Right hindlimb (tissue), 1 donor: ENCODE measurements around the gene CLEC9A.
"Not testable (repeated sequence)": the region's sequence is repeated elsewhere in the genome, so short reads cannot be mapped to it uniquely, and the experiment has no call there.

Experiments
- DNase-seq: peaks from one replicate; pipeline ENCODE4 v3.0.0-alpha.2; 2018

Gene CLEC9A

DNA sequence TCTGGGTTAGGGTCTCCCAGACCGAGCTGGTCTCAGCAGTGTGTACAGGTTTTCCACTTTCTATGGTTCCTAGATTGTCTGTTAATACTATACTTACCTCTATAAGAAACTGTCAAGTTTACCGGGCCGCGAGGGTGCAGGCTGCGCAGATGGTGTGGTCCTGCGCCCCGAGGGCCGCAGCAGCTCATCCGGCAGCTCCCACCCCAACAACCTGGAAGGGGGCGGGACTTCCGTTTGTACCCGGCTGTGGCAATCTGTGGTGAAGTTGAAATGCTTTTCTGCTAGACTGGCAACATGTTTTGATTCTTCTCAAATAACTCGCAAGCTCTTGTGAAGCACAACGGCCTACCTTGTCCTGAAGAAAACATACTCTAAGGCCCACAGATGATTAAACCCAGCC is at the start of gene CLEC9A:
TSS of gene CLEC9A (plus strand) at position 237 of the 400 bp plus-strand sequence. CDS start 22,006 bp downstream, outside the sequence.
- DNase-seq: no peak

DNA sequence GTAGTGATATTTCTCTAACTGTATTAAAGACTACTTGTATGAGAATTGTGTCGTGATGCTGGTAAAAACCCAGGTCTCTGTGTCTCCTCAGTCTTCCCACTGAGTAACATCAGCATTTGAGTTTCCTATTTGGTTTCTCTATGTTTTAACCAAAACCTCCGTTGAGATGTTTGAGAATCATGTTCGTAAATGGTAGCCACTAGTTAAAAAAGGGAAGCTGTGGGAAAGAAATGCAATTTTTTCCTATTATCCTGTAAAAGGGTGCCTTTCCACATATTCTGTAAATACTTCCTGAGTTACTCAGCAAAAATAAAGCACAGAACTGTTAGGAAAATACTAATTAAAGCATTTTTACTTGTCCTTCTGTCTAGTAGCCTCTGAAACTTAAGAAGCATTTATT is 38.6 kb upstream of the CLEC9A start:
- no peak for DNase-seq

DNA sequence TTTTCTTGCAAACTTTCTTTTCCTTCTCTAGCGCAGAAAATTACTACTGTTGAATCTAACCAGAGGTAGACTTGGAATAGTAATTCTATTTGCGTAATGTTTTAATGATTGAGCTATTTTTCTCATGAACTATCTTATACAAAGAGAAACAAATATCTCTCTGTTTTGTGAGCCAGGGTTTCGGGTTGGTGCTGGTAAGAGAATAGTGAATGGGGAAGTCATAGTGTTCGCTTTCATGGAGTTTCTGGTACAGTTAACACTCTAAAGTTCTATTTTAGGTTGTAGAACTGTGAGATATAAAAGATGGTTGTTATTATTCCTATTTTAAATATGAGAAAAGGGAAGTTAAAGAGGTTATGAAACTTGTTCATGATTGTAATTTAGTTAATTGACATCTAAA is 38.2 kb upstream of the CLEC9A start:
- no peak for DNase-seq

DNA sequence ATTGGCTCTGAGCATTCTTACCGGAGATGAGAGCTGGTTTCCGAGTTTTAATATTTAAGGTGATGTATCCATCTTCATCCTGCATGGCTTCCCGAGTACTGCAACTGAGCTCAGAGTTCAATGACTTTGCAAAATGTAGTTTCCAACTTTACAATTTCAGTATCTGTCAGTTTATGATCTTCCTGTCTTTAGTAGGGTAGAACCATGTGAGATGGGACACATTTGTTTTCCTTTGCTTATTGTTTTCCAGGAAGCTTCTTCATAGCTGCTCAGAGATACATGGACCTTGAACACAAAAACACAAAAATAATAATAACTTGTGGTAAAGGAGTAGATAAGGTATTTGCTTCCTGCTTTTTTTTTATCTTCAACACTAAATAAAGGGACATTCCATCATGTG is 31.5 kb upstream of the CLEC9A start, which contains the start of gene CLEC1B:
TSS of gene CLEC1B (minus strand) at position 106 of the 400 bp plus-strand sequence. CDS start at position 85, 21 bp downstream.
- no peak for DNase-seq

DNA sequence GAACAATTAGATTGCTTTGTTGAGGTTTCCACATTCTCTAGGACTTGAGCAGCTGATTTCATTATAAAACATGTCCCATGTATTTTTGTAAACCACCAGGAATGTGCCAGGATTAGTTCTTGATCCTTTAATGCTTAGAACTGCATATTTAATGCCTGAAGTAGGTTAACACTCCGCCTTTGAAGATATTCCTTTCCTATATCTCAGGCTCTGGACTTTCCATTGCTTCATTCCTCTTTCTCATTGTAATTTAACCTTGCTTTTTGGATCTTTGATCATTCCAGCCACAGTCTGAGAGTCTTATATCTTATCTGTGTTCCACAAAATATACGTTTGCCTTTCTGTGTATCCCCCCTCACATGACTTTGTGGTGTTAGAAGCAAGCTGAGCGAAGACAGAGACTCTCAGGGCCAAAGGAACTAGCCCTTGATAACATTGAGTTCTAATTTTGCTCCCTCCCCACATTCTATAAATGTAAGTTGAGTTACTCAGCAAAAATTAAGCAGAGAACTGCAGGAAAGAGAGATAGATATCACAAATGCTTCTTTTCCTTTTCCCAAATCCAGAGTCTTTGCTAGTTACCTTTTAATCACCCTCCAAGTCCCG is 29.2 kb upstream of the CLEC9A start:
- DNase-seq: no peak

DNA sequence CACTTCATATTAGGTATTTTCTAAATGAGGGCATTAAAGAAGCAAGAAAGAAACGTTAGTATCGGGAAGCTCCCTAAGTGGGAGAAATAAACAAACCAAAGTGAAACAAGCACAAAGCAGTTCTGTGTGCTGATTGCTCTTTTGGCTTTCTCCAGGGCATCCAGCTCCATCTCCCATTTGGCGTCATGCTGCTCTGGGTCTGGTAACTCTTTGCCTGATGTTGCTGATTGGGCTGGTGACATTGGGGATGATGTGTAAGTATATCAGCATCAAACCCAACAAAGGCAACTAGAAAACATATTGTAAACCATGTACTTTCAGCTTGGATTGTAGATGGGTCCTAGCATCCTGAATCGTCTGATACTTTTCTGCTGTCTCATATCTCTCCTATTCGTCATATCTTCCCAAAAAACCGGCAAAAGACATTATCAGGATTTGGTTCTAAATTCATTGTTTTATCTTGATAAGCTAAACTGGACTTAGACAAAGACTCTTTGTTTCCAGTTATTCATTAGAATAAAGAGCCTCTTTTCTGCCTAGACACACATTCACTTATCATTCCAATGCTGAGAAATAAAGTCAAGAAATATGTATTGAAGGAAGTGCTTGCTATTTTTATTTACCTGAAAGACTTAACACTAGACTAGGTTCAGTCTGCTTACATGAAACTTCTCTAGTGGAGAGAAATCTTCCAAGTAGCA is 17.7 kb upstream of the CLEC9A start:
- DNase-seq: no peak

DNA sequence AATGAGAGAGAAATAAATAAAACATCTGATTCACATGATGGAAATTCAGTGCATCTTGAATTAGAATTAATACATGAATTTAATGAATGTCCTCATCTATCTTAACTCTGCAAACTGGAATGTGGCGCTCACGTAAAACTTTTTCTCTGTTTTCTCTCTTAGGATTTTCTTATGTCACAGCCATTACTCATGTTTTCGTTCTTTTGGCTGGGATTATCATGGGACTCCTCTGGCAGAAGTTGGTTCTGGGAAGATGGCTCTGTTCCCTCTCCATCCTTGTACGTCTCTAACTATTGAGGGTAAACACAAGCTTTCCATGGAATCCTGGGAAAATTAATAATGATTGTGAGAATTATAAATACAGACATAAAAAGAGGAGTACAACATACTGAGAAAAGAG is 15.0 kb upstream of the CLEC9A start:
- no peak for DNase-seq

DNA sequence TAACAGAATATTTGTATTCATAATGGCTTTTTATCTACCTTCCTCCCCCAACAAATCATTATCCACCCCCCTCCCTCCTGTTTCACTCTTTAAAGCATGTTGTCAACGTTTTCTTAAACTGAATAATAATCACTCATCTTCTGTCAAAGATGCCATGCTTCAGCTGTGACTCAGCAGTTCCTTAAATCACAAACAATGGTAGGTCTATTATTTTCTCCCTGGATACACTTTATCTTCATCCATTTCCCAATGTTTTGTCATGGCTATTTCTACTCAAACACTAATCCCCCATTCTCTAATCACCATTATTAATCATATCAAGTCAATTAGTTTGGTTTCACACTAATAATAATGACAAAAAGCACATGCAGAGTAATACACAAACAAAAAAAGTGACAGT is 13.6 kb upstream of the CLEC9A start:
- no peak for DNase-seq

DNA sequence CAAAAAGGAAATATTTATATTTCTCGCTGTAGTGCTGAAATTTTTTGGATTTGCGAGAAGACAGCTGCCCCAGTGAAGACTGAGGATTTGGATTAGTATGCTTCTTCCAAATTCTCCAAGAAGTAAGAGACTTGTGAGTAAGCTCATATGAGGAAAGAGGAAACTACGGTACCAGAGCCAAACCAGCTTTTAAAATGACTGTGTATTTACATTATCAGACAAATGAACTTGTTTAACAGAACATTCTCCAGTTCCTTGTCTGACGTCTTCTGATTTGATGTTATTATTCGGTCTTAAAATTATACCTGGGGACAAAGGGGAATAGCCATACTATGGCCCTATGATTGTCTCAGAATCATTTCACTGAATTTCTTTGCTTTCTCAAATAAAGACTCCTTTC is 12.1 kb upstream of the CLEC9A start:
- no peak for DNase-seq

DNA sequence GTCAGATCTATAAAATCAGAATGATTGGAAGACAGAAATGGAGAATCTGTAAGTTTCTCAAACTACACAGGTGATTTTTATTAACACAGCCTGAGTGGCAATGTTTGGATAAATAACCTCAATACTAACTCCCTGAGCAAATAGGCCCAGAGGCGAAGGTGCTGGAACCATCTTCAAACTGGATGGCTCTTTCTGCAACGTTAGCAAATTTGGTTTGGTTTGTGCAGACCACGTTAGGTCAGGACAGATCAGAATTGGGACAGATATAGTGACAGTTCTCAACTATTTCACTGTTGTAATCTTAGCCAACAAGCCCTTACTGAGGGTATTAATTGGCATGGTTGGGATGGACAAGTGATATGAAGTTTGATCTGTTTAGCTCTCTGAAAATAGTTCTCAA is 9.1 kb upstream of the CLEC9A start:
- DNase-seq: no peak

DNA sequence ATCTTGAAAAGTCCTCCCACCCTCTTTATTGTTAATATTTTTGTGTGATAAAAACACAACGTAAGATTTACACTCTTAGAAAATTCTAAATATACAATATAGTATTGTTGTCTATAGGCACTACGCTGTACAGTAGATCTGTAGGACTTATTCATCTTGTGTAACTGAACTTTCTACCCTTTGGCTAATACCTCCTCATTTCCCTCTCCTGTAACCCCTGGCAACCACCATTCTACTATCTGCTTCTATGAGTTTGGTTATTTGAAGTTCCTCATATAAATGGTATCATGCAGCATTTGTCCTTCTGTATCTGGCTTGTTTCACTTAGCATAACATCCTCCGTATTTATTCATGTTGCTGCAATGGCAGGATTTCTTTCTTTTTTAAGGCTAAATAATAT is 5.2 kb upstream of the CLEC9A start:
- no peak for DNase-seq

DNA sequence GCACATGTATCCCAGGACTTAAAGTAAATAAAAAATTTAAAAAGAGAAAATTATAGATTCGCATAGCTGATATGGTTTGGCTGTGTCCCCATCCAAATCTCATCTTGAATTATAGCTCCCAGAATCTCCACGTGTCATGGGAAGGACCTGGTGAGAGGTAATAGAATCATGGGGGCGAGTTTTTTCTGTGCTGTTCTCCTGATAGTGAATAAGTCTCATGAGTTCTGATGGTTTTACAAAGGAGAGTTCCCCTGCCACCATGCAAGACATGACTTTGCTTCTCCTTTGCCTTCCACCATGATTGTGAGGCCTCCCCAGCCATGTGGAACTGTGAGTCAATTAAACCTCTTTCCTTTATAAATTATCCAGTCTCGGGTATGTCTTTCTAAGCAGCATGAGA is 3.8 kb upstream of the CLEC9A start:
- DNase-seq: not testable (repeated sequence)

DNA sequence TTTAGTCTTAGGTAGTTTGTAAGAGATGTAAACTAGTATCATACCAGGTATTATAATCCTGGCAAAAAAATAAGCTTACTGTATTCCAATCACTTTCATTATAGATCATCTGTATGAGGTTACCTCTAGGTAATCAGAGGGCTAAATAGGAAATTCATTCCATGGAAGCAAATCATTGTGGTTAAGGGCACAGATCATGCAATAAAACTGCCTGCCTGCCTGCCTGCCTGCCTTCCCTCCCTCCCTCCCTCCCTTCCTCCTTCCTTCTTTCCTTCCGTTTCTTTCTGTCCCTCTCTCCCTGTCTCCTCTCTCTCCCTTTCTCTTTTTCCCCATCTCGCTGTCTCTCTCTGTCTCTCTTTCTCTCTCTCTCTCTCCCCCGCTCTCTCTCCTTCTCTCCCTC is 3.2 kb upstream of the CLEC9A start:
- DNase-seq: no peak

DNA sequence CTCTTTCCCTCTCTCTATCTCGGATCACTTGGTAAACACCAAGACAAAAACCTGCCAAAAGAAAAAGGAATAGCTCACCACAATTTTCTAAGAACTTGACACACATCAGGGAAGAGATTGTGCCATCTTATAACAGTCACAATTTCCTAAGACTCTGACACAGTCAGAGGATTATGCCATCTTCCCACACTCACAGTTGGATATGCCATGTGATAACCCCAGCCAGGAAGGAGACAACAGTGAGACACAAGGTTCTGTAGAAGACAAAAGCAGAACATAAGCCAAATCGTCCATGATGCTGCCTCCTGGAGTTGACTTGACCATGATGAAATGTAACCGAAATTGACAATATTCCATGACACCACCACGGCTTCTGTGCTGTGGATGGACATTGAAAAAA is 2.8 kb upstream of the CLEC9A start:
- no peak for DNase-seq

DNA sequence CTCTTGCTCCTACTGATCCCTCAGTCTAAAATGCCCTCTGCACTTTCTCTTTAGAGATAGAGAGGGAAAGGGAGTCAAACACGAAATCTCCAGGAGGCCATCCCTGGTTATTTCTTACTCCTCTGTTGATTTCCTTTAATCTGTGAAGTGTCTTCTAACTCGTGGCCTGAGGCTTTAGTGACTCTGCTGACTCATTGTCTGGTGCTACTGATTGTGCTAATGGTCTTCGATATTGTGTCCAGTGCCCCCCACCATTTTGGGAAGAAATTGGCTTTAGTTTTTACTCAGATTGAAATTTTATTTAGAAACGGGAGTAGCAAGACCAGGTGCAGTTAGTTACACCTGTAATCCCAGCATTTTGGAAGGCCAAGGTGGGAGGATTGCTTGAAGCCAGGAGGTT is 839 bp downstream of the CLEC9A start:
- DNase-seq: no peak

DNA sequence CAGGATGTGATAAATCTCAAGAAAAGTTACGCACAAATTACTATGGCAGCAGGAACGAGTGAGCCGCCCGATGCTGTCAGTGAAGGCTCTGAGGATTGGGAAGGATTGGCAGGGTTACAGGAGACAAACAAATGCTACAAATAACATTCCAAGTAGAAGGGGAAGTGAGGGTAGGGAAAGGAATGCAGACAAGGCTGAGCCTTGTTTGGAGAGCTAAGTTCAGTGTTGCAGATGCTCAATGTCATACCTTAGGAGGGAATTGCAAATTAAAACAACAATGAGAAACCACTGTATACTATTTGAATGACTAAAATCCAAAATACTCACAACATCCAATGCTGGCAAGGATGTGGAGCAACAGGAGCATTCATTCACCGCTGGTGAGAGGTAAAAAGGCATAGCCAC is 1.3 kb downstream of the CLEC9A start:
- DNase-seq: no peak

DNA sequence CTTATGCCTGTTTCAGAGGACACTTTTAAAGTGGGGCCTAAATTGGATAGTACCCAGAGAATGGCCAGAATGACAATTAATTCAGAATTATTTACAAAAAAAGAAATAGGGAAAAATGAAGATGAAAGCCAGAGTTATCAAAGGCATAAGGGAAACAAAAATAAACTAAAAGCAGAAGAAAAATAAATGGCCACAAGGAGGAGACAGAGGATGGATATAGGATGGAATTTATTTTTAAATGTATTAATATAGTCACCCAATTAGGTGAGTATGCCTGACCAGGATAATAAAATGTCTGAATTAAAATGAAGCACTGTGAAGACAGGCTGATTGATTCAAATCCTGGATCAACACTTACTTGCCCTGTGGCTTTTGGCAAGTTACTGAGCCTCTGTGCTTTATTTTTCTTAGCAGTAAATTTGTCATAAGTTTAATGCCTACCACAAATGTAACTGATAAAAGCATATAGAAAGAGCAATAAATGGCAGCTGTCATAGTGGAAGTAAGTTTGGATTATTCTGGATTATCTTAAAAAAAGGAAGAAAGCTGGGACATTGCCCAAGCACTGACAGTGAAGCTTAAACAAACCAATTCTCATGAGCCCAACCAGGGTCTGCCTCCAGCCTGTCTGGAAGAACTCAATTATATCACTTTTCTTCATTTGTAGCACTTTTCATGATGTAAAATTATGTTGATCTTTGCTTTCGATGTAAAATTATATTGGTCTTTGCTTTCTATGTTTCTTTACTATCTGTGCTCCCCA is 3.5 kb downstream of the CLEC9A start:
- DNase-seq: no peak

DNA sequence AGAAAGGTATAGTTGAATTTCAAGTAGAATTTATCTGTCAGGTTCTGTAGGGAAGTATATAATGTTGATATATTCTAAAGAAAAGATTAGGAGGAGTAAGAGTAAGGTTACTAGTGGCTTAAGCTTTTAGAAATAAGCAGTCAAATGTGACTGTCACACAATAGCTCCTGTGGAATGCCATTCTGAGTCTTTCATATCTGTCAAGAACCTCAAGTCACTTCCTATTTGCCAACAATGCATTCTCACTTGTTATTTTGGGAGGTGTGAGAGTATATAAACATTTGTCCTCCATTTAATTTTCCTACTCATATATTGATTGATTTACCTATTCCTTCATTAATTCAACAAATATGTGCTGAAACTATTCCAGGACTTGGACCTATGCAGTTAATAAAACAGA is 11.7 kb downstream of the CLEC9A start:
- no peak for DNase-seq

DNA sequence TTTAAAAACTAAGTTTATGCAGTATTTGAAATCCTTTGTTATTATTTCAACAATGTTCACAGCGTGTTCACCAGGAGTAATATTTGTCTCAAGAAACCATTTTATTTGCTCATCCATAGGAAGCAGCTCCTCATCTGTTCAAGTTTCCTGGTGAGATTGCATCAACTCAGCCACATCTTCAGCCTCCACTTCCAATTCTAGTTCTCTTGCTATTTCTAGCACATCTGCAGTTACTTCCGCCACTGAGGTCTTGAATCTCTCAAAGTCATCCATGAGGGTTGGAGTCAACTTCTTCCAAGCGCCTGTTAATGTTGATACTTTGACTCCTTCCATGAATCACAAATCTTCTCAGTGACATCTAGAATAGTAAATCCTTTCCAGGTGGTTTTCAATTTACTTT is 18.0 kb downstream of the CLEC9A start:
- no peak for DNase-seq

DNA sequence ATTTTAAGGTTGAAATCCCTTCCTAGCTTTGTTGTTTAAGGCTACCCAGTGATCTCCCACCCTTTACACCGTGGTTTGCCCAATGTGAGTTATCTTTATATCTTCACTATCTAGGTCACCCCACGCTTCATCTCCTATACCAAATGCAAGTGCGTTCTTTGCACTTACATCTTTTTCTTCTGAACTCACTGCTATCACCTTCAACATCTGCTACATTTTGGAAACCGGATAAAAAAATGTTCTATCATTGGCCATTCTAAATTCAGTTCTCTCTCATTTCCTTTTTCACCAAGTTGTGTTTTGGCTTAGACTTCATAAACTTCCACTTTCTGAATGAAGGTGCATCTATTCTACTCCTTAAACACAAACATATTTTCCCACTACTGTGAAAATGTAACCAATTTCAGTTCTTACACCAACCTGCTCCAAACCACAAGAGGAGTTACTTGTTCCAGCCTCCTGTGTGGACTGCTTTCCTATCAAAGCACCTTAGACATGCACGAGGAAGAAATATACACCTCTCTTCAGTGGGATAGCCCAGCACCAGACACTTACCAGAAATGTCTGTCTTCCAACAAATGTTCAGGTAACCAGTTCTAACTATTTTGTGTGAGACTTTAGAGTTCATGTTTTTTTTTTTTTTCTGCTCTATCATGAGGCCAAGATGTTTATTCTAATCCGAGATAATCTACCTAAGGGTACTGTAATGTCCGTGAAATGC is 21.9 kb downstream of the CLEC9A start:
- DNase-seq: no peak

DNA sequence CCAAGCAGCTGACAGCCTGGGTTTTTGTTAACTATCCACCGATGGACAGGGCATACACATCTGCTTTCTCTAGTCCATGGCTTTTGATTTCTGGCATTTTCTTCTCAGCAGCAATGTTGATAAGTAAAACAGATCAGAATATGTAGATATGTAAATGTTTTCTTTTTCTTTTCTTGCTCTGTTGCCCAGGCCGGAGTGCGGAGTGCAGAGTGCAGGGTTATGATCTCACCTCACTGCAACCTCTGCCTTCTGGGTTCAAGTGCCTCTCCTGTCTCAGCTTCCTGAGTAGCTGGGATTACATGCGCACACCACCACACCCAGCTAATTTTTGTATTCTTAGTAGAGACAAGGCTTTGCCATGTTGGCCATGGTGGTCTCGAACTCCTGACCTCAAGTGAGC is 27.9 kb downstream of the CLEC9A start:
- DNase-seq: no peak

DNA sequence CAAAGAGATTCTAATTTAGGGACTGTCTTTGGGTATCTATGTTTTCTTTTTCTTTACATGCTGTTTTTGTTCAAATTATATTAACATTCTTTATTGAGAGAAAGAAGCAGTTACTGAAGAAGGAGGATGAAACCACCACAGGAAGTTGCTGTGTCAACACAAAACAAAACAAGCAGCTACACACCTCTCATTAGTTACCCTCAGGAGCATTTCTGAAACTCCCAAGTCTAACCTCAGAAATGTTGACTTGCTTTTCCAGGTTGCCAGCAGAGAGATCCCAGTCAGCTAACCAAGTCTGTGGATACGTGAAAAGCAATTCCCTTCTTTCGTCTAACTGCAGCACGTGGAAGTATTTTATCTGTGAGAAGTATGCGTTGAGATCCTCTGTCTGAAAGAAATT is 34.8 kb downstream of the CLEC9A start:
- DNase-seq: no peak

DNA sequence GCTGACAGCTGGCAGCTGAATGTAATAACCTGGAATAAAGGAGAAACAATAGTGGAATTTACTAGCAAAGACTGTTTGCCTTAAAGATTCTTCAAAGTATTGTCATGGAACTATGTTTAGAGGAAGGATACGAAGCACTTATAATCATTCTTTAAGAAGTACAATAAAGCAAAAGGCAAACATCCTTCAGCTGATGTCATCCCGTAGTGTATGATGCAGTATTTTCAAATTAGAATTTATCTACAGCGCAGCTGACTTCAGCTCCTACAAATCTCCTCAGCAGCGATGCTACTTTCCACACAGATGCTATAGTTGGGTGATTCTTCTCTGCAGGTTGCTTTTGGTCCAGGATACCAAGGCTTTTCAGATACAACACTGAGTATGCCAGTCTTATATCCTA is 36.8 kb downstream of the CLEC9A start:
- no peak for DNase-seq
